H1 (cell line): ENCODE results near the gene TAS2R16. TPM values are rescaled to one million over a fixed set of nuclear protein-coding genes. Genes with fewer than 3 reads are reported as not detected.

Experiments used
- CTCF ChIA-PET: fragments of 300-600 bp; sonication (Branson Sonifier 250); formaldehyde crosslinking; loops from one replicate; lab custom pipeline; 2021; ENCODE audit not compliant: partially characterized antibody; lab: Charles Lee
- POLR2A ChIA-PET: fragments of 300-600 bp; sonication (Branson Sonifier 250); formaldehyde crosslinking; loops from one replicate; lab custom pipeline; 2021; ENCODE audit warnings: inconsistent platforms; ENCODE audit not compliant: partially characterized antibody; lab: Charles Lee
- DNase-seq, 2 experiments: peaks; one replicate each; pipeline versions ENCODE4 v3.0.0 to v3.0.0-alpha.2; 2010 to 2022; ENCODE audit warnings: low spot score in 2 of 2, low read depth in 1 of 2, mixed read lengths in 1 of 2
- FAIRE-seq: peaks from 2 replicates; lab custom pipeline; 2011; peaks lifted over from hg19 to GRCh38; lab: Jason Lieb, UNC
- H2AFZ ChIP-seq: 2 replicates; pipeline ENCODE4 v1.8.1; 2012; ENCODE audit warnings: low read length, inconsistent platforms
- H2AK5ac ChIP-seq: 2 replicates; pipeline ENCODE4 v1.6.1; 2013; ENCODE audit warnings: low read depth, low read length
- H2BK120ac ChIP-seq: replicated peaks from 2 replicates; pipeline ENCODE3; 2013; ENCODE audit warnings: low read depth, low read length, inconsistent platforms
- H2BK12ac ChIP-seq: 2 replicates; pipeline ENCODE4 v1.6.1; 2013; ENCODE audit warnings: low read depth, low read length
- H2BK15ac ChIP-seq: 2 replicates; pipeline ENCODE4 v1.6.1; 2013; ENCODE audit warnings: low read length
- H2BK20ac ChIP-seq: 2 replicates; pipeline ENCODE4 v1.6.1; 2013; ENCODE audit warnings: low read length
- H2BK5ac ChIP-seq: 2 replicates; pipeline ENCODE4 v1.6.1; 2013; ENCODE audit warnings: low read depth, low read length
- H3K14ac ChIP-seq: 2 replicates; pipeline ENCODE4 v1.6.1; 2013; ENCODE audit warnings: inconsistent platforms; ENCODE audit not compliant: insufficient read length
- H3K18ac ChIP-seq: 2 replicates; pipeline ENCODE4 v1.6.1; 2013; ENCODE audit warnings: low read length; ENCODE audit errors: extremely low read depth
- H3K23ac ChIP-seq: 2 replicates; pipeline ENCODE4 v1.6.1; 2013; ENCODE audit warnings: inconsistent platforms; ENCODE audit not compliant: insufficient read length
- H3K23me2 ChIP-seq: 2 replicates; pipeline ENCODE4 v1.6.1; 2013; ENCODE audit warnings: low read depth, low read length
- H3K27ac ChIP-seq: 2 replicates; pipeline ENCODE4 v1.6.1; 2011; ENCODE audit warnings: low read depth, low read length, inconsistent platforms
- H3K27me3 ChIP-seq, 4 experiments: replicated peaks in 1 of 4; 1 replicate in 1 of 4; 2 replicates in 3 of 4; pipeline versions ENCODE4 v1.6.1 to v1.8.1; 2011 to 2013; ENCODE audit warnings: low read length in 3 of 4, mild to moderate bottlenecking in 3 of 4, inconsistent platforms in 2 of 4, mixed read lengths in 2 of 4, moderate library complexity in 1 of 4; ENCODE audit not compliant: control insufficient read depth in 3 of 4, insufficient read depth in 3 of 4; ENCODE audit errors: extremely low read depth in 1 of 4
- H3K36me3 ChIP-seq, 4 experiments: 2 replicates each; pipeline versions ENCODE4 v1.6.1 to v1.8.1; 2011 to 2013; ENCODE audit warnings: mild to moderate bottlenecking in 4 of 4, low read length in 3 of 4, moderate library complexity in 2 of 4, control low read depth in 1 of 4, inconsistent platforms in 1 of 4; ENCODE audit not compliant: insufficient read depth in 4 of 4, control insufficient read depth in 2 of 4
- H3K4ac ChIP-seq: replicated peaks from 2 replicates; pipeline ENCODE3; 2013; ENCODE audit warnings: low read length, low read depth, mixed read lengths, inconsistent platforms; ENCODE audit not compliant: insufficient read length
- H3K4me1 ChIP-seq, 4 experiments: replicated peaks in 1 of 4; 1 replicate in 1 of 4; 2 replicates in 3 of 4; pipeline versions ENCODE4 v1.6.1 to v1.8.1; 2011 to 2013; ENCODE audit warnings: low read length in 3 of 4, inconsistent platforms in 2 of 4, mixed read lengths in 1 of 4; ENCODE audit not compliant: insufficient read depth in 4 of 4, control insufficient read depth in 3 of 4
- H3K4me2 ChIP-seq, 2 experiments: 2 replicates each; pipeline versions ENCODE4 v1.6.1 to v1.8.1; 2011 to 2013; ENCODE audit warnings: low read depth in 2 of 2, low read length in 2 of 2, control low read depth in 1 of 2, inconsistent platforms in 1 of 2, mild to moderate bottlenecking in 1 of 2; ENCODE audit not compliant: insufficient read depth in 1 of 2
- H3K4me3 ChIP-seq, 4 experiments: fragments of 200-600, 300-600 bp in 1 of 4; sonication (generic), shearing (Covaris generic), sonication (Bioruptor Twin) in 1 of 4; 2 replicates each; pipeline versions ENCODE4 v1.5.1 to v1.8.1; 2011 to 2016; ENCODE audit warnings: low read length in 4 of 4, low read depth in 3 of 4, control low read depth in 2 of 4, inconsistent platforms in 2 of 4, mild to moderate bottlenecking in 2 of 4, mixed read lengths in 1 of 4, moderate library complexity in 1 of 4; ENCODE audit not compliant: insufficient read depth in 2 of 4; ENCODE audit errors: extremely low read depth in 1 of 4
- H3K56ac ChIP-seq: replicated peaks from 2 replicates; pipeline ENCODE3; 2013; ENCODE audit warnings: low read depth, mild to moderate bottlenecking, mixed read lengths, low read length, inconsistent platforms; ENCODE audit not compliant: insufficient read length
- H3K79me1 ChIP-seq: 2 replicates; pipeline ENCODE4 v1.6.1; 2013; ENCODE audit warnings: low read depth, low read length, control low read depth
- H3K79me2 ChIP-seq, 2 experiments: 2 replicates each; pipeline versions ENCODE4 v1.6.1 to v1.8.1; 2012 to 2013; ENCODE audit warnings: low read length in 2 of 2, mild to moderate bottlenecking in 2 of 2, inconsistent platforms in 1 of 2; ENCODE audit not compliant: insufficient read depth in 2 of 2, control insufficient read depth in 1 of 2
- H3K9ac ChIP-seq, 4 experiments: replicated peaks in 1 of 4; 1 replicate in 1 of 4; 2 replicates in 3 of 4; pipeline versions ENCODE4 v1.6.1 to v1.8.1; 2011 to 2013; ENCODE audit warnings: low read depth in 3 of 4, low read length in 3 of 4, control low read depth in 2 of 4, mild to moderate bottlenecking in 2 of 4, moderate library complexity in 2 of 4, inconsistent platforms in 1 of 4; ENCODE audit errors: extremely low read depth in 1 of 4
- H3K9me3 ChIP-seq, 2 experiments: 2 replicates each; pipeline versions ENCODE4 v1.6.1 to v1.8.1; 2012 to 2013; ENCODE audit warnings: mild to moderate bottlenecking in 2 of 2, moderate library complexity in 2 of 2, control low read depth in 1 of 2, inconsistent platforms in 1 of 2, low read depth in 1 of 2, low read length in 1 of 2, mixed read lengths in 1 of 2; ENCODE audit not compliant: insufficient read depth in 2 of 2
- H4K20me1 ChIP-seq, 2 experiments: replicated peaks in 1 of 2; 2 replicates each; pipeline versions ENCODE3 to v1.8.1; 2011 to 2013; ENCODE audit warnings: inconsistent platforms in 2 of 2, low read length in 2 of 2, mild to moderate bottlenecking in 1 of 2; ENCODE audit not compliant: insufficient read depth in 2 of 2, control insufficient read depth in 1 of 2
- H4K5ac ChIP-seq: 2 replicates; pipeline ENCODE4 v1.6.1; 2013; ENCODE audit warnings: low read length, low read depth, mixed read lengths, inconsistent platforms; ENCODE audit not compliant: insufficient read length
- H4K8ac ChIP-seq: 2 replicates; pipeline ENCODE4 v1.8.0; 2013; ENCODE audit warnings: mild to moderate bottlenecking, moderate library complexity, low read length, inconsistent platforms; ENCODE audit not compliant: insufficient read depth; ENCODE audit errors: extremely low read depth
- H4K91ac ChIP-seq: replicated peaks from 2 replicates; pipeline ENCODE3; 2013; ENCODE audit warnings: low read length, mixed read lengths, inconsistent platforms; ENCODE audit not compliant: insufficient read length
- WGBS, 2 experiments: shearing (Covaris generic) in 1 of 2; methylation state at CpG; one replicate each; pipeline versions ENCODE4 v1.1.6 to v1.1.7; 2013 to 2015; ENCODE audit warnings: low lambda C conversion rate in 2 of 2, mixed read lengths in 2 of 2, inconsistent platforms in 1 of 2, low coverage in 1 of 2, missing lambda C conversion rate in 1 of 2; ENCODE audit not compliant: insufficient replicate concordance in 2 of 2, insufficient coverage in 1 of 2, insufficient read length in 1 of 2; ENCODE audit errors: extremely low coverage in 1 of 2, missing lambda C conversion rate in 1 of 2; 5-methylcytosine and 5-hydroxymethylcytosine counted together
- polyA plus RNA-seq, 7 experiments: library from polyadenylated mRNA; depleted of rRNA in 3 of 7; stranded (reverse) in 5 of 7; unstranded in 2 of 7; fragments of >200 nt in 5 of 7; fragments of 200-250 nt in 2 of 7; gene quantifications; 1 replicate in 5 of 7; 2 replicates in 1 of 7; 4 replicates in 1 of 7; pipeline versions ENCODE4 v1.2.1 to v1.2.3, GENCODE V29; 2011 to 2013; ENCODE audit warnings: missing spikeins in 2 of 7, mixed read lengths in 2 of 7
- total RNA-seq: library from RNA; stranded (reverse); fragmentation: NEBNext Ultra II Directional; extraction: Animal tissue kit (Norgen Biotek cat#: 25700); gene quantifications from 2 replicates; pipeline ENCODE4 v1.2.1, GENCODE V29; 2021

Gene TAS2R16
- total and polyA plus RNA-seq, 2 of the 8 experiments (the other 6 are each of a cell fraction or from before 2014, with no cell fraction given): not detected

- POLR2A ChIA-PET: no interaction called here
- FAIRE-seq (no peak), DNase-seq (no peak)
- no peak overlapping the region for H3K14ac ChIP-seq
- no peaks in the 10 kb centered on the region for H3K79me2 ChIP-seq
- H4K20me1 ChIP-seq: no peaks in the 10 kb centered on the region
- no peak overlapping the region for H3K23ac ChIP-seq
- no peak overlapping the region for H4K5ac ChIP-seq
- no peak overlapping the region for H3K4ac ChIP-seq
- H2BK20ac ChIP-seq: no peak overlapping the region
- H3K27ac ChIP-seq: no peak overlapping the region
- no peaks in the 10 kb centered on the region for H3K27me3 ChIP-seq
- H2AK5ac ChIP-seq: no peak overlapping the region
- H3K9ac ChIP-seq: no peak overlapping the region
- H2BK12ac ChIP-seq: no peak overlapping the region
- no peak overlapping the region for H2BK120ac ChIP-seq
- WGBS, 2 experiments: 77% methylated on average over 6 of the region's 6 CpGs; no CpG with 5 or more reads in 1 of the 2 experiments
- no peaks in the 10 kb centered on the region; the same call in 1 of the 2 replicates for H3K23me2 ChIP-seq
- no peak overlapping the region for H2BK5ac ChIP-seq
- H3K18ac ChIP-seq: no peak overlapping the region
- H3K9me3 ChIP-seq: no peaks in the 10 kb centered on the region
- H2AFZ ChIP-seq: peak overlapping the region; percentile 75; the same call in 1 of the 2 replicates
- peaks cover 0 to 3% (median 0%) of the 10 kb centered on the region in 4 experiments; a peak in 2 of 7 replicates for H3K4me1 ChIP-seq
- no peak overlapping the region for H2BK15ac ChIP-seq
- no peak overlapping the region for H3K4me3 ChIP-seq
- CTCF ChIA-PET: interaction anchor here (0.7 to 1.2 kb wide), 2 partner anchors 318 to 827 kb away, joined by 3 to 4 read pairs; partner anchors contain the start of gene AASS
- H4K8ac ChIP-seq: no peak overlapping the region
- no peak overlapping the region for H4K91ac ChIP-seq
- no peak overlapping the region for H3K4me2 ChIP-seq
- H3K56ac ChIP-seq: no peak overlapping the region
- H3K79me1 ChIP-seq: no peaks in the 10 kb centered on the region
- H3K36me3 ChIP-seq: no peaks in the 10 kb centered on the region
Measured at GRCh38 chr7:122970740-122971725, 24.5 kb downstream of the TAS2R16 start.
